Activated CD4-positive, alpha-beta T cell treated with anti-CD3 and anti-CD28 coated beads, Interleukin-2, amount 50 U/mL, for 48 hours (primary cell): ENCODE data around the gene TDRD1.
A peak's percentile ranks its signal among the peaks of the same experiment; 100 is the strongest.
"Not testable (repeated sequence)": the region's sequence is repeated elsewhere in the genome, so short reads cannot be mapped to it uniquely, and the experiment has no call there.

Source experiments
- DNase-seq, 2 experiments: peaks; one replicate each; pipeline ENCODE4 v3.0.0-alpha.2; 2020

TDRD1 gene, protein sequence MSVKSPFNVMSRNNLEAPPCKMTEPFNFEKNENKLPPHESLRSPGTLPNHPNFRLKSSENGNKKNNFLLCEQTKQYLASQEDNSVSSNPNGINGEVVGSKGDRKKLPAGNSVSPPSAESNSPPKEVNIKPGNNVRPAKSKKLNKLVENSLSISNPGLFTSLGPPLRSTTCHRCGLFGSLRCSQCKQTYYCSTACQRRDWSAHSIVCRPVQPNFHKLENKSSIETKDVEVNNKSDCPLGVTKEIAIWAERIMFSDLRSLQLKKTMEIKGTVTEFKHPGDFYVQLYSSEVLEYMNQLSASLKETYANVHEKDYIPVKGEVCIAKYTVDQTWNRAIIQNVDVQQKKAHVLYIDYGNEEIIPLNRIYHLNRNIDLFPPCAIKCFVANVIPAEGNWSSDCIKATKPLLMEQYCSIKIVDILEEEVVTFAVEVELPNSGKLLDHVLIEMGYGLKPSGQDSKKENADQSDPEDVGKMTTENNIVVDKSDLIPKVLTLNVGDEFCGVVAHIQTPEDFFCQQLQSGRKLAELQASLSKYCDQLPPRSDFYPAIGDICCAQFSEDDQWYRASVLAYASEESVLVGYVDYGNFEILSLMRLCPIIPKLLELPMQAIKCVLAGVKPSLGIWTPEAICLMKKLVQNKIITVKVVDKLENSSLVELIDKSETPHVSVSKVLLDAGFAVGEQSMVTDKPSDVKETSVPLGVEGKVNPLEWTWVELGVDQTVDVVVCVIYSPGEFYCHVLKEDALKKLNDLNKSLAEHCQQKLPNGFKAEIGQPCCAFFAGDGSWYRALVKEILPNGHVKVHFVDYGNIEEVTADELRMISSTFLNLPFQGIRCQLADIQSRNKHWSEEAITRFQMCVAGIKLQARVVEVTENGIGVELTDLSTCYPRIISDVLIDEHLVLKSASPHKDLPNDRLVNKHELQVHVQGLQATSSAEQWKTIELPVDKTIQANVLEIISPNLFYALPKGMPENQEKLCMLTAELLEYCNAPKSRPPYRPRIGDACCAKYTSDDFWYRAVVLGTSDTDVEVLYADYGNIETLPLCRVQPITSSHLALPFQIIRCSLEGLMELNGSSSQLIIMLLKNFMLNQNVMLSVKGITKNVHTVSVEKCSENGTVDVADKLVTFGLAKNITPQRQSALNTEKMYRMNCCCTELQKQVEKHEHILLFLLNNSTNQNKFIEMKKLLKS

DNA sequence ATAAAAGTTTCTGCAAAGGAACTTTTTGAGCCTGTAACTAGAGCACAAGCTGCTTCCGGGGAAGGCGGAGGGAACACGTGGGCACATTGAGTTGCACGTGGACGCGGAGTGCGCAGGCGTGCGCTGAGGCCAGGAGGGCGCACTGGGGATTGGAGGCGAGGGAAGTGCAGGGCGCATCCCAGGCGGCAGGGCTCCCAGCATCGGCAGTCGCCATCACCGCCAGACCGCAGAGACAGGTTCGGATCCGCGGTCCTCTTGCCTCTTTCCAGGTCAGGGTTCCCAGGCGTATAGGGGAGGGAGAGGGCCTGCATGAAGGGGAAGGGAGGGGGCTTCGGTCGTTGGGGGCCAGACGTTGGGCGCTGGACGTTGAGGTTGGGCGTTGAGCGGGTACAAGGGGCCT lies at the start of gene TDRD1:
Gene TDRD1 (plus strand): TSS at position 206 of the 400 bp plus-strand sequence. CDS start 8,479 bp downstream, outside the sequence.
- no peak for DNase-seq

DNA sequence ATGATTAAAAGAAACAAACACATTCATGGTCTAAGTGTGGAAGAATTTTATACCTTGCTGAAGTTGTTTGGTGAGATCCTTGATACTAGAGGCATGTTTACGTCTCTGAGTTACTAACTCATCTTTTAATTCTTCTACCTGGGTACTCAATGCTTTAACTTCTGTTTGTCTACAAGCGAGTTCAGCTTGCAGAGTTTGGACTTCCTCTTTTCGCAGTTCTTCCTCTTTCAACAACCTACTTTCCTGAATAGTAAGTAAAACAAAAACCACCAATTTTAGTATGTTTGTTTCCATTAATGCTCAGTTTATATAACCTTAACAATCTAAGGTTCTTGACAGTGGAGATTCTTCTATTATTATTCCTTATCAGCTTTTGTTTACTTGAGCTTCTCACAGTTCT lies 48.1 kb upstream of the TDRD1 start:
- DNase-seq, result no peak

DNA sequence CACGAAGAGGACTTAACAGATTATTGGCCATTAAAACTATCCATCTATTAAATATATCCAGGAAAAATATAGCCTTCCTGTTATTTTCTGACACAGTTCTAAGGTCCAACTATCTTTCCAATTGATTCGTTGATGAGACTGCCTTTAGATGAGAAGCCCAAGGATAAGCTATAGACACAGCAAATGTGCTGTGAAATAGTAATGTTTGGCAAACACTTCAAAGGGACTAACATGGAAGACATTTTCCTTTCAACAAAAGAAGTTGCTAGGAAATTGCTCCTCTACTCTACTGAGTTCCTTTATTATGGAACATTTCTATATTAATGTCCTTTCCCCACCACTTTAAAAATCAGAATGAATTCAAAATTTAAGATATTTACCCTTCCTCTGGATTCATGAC lies 43.7 kb upstream of the TDRD1 start:
- DNase-seq, result no peak

DNA sequence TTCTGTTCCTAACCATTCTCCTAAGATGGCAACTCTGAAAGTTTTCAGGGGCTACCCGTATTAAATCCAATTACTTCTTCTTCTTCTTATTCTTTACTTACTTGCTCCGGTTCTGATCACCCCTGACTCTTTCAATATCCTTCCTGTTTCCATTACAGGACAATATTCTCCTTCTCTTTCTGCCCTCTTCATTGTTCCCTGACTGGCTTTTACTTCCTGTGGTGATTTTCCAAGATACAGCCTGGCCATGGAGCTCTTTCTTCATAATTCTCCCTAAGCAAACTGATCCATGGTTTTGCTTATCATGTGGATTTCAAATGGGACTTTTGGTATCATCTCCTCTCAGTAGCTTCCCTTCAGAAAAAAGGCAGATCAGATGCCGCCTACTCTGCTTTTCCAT lies 40.6 kb upstream of the TDRD1 start:
- DNase-seq, result no peak

DNA sequence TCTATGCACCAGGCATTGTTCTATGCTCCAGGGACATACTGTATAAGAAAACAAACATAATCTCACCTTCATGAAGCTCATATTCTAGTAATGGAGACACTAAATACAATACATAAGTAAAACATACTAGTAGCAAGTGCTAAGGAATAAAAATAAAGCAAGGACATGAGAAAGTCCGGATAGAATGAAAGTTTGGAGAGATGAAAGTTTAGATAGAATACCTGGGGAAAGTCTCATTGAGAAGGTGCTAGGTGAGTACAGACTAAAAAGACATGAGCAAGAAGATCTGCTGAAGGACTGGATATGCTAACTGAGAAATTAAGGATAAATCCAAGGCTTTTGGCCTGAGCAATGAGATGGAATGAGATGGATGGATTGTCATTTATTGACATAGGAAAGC lies 39.1 kb upstream of the TDRD1 start:
- no peak for DNase-seq

DNA sequence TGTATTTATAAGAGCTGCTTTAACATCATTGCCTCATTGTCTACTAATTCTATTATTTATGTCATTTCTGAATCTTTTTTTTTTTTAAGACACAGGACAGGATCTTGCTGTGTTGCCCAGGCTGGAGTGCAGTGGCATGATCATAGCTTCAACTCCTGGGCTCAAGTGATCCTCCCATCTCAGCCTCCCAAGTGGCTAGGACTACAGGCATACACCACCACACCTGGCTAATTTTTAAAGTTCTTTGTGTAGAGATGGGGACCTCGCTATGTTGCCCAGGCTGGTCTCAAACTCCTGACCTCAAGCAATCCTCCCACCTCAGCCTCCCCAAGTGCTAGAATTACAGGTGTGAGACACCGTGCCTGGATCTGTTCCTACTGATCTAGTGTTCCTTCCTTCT lies 38.3 kb upstream of the TDRD1 start:
- not testable (repeated sequence) for DNase-seq

DNA sequence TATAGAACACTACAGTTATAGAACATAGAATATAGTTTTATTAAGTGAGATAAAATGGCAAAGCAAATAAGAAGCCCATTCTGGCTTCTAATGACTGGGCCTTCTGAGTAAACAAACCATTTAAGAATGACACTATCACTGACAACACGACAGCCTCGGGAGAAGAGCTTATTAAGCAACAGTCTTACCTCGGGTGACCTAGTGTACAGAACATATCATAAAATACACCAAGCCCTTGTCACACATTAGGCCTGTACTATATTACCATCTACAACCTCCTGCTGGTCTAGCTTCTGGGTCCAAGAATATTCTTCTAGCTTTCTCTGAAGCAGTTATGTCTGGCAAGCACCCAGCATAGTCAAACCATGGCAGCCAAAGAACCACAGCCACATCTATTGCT lies 37.1 kb upstream of the TDRD1 start:
- DNase-seq, result no peak

DNA sequence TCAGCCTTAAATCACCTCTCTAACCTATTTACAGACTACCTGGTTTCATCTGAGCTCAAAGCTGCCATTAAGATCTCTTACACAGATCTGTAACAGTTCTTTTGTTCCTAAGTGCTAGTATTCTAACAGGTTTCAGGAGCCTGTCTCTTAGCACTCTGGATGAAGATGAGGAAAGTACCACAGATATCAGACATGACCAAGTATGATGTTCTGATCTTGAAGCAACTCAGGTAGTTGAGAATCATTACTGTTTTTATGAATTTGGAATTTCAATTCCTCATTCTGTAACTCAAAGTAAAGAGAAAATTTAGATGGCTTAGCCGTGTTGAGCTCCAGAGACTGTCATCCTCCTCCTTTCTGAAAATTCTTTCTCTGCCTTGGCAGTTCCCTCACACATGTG lies 36.0 kb upstream of the TDRD1 start:
- no peak for DNase-seq

DNA sequence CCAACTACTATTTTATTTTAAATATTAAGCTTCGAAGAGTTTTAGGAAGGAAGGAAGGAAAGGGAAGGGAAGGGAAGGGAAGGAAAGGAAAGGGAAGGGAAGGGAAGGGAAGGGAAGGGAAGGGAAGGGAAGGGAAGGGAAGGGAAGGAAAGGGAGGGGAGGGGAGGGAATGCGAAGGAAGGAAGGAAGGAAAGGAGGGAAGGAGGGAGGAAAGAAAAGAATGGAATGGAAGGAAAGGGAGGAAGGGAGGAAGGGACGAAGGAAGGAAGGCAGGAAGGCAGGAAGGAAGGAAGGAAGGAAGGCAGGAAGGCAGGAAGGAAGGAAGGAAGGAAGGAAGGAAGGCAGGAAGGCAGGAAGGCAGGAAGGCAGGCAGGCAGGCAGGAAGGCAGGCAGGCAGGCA lies 29.7 kb upstream of the TDRD1 start:
- not testable (repeated sequence) for DNase-seq

DNA sequence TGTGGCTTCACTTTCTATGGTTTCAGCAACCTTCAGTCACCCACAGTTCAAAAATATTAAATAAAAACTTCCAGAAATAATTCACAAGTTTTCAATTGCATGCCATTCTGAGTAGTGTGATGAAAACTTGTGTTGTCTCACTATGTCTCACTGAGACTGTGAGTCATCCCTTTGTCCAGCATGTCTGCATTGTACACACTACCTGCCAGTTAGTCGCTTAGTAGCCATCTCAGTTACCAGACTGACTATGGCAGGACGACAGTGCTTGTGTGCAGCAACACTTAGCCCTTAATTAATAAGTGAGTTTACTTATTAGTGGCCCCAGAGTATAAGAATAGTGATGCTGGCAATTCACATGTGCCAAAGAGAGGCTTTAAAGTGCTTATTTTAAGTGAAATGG lies 27.7 kb upstream of the TDRD1 start:
- DNase-seq, result no peak

DNA sequence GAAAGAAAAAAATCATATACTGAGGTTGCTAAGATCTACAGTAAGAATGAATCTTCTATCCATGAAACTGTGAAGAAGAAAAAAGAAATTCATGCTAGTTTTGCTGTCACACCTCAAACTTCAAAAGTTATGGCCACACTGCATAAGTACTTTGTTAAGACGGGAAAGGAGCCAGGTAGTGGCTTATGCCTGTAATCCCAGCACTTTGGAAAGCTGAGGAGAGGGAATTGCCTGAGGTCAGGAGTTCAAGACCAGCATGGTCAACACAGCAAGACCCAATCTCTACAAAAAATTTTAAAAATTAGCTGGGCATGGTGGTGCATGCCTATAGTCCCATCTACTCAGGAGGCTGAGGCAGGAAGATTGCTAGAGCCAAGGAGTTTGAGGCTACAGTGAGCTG lies 27.3 kb upstream of the TDRD1 start:
- DNase-seq, result no peak

DNA sequence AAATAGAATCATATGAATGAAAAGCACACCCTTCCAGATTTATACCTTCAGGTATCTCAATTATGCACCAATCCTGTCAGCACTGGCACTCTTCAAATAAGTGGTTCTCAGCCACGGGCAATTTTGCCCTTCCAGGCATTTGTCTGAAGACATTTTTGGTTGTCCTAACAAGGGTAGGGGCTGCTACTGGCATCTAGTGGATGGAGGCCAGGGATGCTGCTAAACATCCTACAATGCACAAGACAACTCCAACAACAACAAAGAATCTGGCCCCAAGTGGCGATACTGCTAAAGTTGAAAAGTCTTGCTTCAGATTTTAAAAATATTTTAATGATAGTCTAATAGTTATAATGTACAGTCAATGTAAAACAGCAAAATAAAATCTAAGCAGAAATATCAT lies 21.2 kb upstream of the TDRD1 start:
- DNase-seq, result no peak

DNA sequence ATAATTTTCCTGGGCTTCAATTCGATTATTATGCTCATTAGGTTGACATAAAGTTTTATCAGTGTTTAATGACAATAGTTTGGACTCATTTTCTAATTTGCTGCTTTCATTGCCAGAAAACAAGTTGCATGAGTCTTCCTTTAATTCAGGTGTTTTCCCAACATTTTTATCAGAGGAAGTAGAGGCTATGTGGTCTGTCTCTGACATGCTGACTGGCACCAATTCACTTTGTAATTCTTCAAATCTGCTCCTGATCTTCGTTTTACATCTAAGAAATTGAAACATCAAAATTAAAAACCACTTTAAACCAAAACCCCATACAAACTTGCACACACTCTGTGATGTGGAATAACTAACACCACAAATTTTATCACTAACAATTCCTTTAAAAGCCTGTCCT lies 16.1 kb upstream of the TDRD1 start:
- no peak for DNase-seq

DNA sequence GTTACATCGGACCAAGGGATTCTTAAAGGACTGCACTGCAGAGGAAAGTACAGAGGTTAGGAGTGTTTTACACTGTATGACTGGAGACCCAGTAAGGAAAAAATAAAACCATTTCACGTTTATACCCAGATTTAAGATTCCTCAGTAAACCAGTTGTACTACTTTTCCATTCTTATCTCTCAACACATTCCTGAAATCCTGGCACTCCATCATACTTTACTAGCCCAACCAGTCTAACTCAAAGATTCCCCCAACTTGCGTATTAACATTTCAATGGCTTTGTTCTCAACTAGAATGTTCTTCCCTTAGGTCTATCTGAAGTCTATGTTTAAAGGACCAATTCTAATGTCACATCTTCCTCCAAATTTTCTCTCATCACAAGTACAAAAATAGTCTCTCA lies 13.1 kb upstream of the TDRD1 start:
- no peak for DNase-seq

DNA sequence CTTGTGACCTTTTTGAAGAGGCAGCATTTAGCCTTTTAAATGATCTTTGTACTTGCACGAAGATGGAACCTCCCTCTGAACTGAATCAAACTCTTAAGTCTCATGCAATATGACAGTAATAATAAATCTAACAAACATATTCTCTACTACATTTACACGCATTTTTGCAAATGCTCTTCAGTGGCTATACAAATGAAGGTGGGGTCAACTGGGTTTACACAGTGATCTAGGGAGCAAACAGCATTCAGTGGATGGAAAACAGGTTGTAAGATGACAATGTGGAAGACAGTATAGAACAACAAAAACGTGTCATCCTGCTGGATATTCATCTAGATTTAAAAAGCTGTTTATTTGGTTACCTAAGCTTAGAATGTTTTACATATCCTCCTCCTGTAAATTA lies 12.7 kb upstream of the TDRD1 start:
- no peak for DNase-seq

DNA sequence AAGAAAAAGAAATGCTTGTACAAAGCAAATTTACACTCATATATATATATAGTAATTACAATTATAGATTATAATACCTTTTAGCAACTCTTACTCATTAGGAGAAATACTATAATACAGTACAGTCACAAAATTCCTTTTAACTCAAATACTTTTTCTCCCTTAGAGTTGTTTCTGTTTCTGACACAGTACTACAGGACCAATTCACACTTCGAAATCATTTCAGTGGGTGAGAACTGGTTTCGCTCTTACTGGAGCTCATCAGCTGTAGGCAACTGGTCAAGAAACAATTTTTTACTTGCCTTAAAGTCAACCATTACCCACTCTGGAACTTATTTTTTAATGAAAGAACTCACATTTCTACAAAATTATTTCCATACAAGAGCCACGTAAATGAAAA lies 11.2 kb upstream of the TDRD1 start:
- DNase-seq, result no peak

DNA sequence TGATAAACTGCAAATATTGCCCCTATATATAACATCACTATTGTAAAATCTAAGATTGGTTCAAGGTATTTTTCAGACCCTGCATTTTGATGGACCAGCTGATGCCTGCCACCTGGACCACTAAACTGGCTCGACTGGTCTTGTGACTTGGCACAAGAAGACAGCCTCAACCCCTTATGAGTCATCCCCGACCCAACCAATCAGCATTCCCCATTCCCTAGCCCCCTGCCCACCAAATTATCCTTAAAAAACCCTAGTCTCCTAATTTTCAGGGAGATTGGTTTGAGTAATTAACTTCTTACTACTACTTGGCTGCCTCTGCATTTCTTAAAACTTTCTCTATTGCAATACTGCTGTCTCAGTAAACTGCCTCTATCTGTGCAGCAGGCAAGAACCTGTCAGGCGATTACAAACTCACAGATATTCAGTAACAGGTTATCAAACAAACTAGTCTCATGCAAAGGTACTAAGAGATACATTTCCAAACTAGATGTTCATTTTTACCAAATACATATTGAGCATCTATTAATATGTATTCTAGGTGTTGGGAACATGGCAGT lies 10.6 kb upstream of the TDRD1 start:
- DNase-seq, result no peak

DNA sequence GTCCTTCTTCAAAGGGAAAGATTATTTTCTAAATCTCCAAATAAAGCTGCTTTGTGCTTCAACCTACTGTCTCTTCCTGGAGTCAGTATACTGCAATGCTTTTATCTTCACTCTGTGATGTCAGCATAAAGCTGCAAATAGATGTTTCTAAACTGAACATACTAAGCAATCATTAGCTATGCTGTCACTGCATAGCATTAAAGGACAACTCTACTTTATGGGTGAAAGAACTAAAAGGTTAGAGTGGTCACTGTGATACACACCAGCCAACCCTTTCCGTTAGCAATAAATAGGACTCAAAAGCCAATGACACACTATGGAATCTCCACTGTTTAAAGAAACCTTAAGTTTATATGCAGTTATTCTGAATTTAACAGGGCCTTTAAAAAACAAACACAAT lies 6.9 kb upstream of the TDRD1 start:
- no peak for DNase-seq

DNA sequence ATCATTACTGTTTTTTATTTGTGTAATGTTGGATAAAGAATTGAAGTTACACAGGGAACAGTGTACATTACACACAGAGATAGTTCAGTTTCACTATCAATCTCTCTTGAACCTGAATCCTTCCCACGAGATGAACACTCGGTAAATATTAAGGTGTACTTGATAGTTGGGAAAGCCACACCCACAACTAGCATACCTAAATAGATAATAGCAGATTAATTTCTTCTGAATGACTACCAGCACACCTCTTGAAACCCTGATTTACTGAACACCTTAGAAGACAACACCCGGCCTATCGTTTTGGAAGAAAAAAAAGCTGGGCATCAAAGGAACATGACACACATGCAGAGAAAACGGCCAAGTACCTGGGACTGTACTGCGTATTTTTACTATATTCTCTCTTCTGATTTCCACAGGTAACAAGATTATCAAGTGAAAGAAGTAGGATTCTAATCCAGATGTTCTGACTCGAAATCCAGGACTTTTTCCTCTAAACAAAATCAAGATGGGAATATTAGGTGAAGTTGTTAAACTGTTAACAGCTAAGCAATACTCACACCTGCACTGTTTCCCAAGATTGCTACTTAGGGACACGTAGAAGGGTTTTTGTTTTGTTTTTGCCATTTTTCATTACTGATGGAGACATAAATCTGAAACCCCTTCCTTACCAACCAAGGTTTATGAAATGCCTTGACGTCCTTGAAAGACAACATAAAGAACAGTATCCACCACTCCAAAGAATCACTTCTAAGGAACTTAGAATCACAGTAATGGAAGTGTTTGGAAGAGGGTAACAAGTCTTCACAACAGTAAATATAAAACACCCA lies 6.2 kb upstream of the TDRD1 start:
- no peak for DNase-seq

DNA sequence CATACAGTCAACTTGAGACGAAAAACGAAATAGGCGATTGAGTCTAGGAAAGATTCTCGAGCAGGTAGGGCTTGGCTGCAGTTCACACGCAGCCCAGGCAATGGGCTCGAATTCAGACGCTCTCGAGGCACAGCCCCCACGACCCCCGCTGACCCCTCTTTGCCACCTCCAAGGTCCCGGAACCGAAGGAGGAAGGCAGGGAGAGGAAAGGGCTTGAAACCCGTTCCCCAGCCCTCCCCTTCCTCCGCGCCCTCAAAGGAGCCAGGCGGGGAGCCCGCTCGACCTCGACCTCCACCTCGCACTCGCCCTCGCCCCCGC lies 5.6 kb upstream of the TDRD1 start:
- DNase-seq, result no peak

DNA sequence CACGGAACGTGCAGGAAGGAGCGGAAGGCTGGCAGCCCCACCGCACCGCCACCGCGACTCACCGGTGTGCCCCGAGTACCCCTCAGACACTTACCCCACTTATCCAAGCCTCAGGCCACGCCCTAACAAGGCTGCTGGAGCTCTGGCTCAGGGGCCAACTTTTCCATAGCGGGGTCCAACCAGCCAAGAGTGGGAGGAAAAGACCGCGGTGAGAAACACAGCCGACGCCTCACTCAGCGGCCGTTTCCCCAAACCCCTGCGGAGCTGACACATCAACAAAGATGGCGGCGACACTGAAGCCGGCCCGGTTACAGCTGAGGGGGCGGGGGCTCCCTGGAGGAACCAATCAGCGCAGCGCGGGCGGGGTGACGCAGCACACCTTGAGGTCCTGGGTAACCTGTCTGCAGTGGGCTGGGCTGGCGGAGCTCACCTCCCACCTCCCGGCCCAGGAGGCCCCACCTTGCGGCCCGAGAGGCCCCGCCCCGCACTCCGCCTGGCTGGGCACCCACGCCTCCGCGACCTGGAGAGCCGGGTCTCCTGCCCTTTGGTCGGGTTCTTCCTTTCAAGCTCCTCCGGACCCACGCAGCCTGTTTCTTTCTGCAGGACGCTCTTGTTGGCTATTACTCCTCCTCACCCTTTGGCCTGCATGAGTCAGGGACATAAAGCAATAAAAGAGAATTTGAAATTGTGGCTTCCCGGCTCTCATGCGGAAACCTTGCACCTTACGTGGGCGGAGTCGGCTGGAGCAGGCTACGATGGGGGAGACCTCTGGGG lies 5.0 kb upstream of the TDRD1 start, which contains the start of gene CCDC186:
Gene CCDC186 (minus strand): TSS at position 283 of the 774 bp plus-strand sequence. CDS start 10,935 bp downstream, outside the sequence.
- DNase-seq, result peak; percentile 98
